Activated CD8-positive, alpha-beta memory T cell treated with anti-CD3 and anti-CD28 coated beads for 36 hours (primary cell): ENCODE data around the gene CST3. TPM values are rescaled to one million over a fixed set of nuclear protein-coding genes. Genes with fewer than 3 reads are reported as not detected.
"Not testable (repeated sequence)": the region's sequence is repeated elsewhere in the genome, so short reads cannot be mapped to it uniquely, and the experiment has no call there.

ENCODE experiments used
- CTCF ChIA-PET: fragments of 350-600 bp; sonication (Branson Sonifier 250); formaldehyde crosslinking; loops from one replicate; lab custom pipeline; 2021; ENCODE audit warnings: antibody characterized with exemption; lab: Charles Lee
- POLR2A ChIA-PET: fragments of 350-600 bp; sonication (Branson Sonifier 250); formaldehyde crosslinking; loops from one replicate; lab custom pipeline; 2021; ENCODE audit warnings: antibody characterized with exemption; lab: Charles Lee
- total RNA-seq, 2 experiments: library from RNA; stranded (reverse); gene quantifications; one replicate each; pipeline ENCODE4 v1.2.3, GENCODE V29; 2021

The CST3 gene
- total RNA-seq, 2 experiments from 2014 or later = 0.86 to 0.99 TPM

- ChIA-PET POLR2A (no interaction called here), CTCF (no interaction called here)
Measured at GRCh38 chr20:23646106-23646873, 8.5 kb upstream of the CST3 start.

GRCh38 chr20:23645575-23645974 is 7.8 kb upstream of the CST3 start:
- CTCF ChIA-PET = no interaction called here
- POLR2A ChIA-PET = no interaction called here

GRCh38 chr20:23644164-23644563 is 6.4 kb upstream of the CST3 start:
- POLR2A ChIA-PET = no interaction called here
- CTCF ChIA-PET = no interaction called here

GRCh38 chr20:23643659-23644058 is 5.9 kb upstream of the CST3 start:
- ChIA-PET CTCF (no interaction called here), POLR2A (no interaction called here)

- ChIA-PET CTCF (no interaction called here), POLR2A (no interaction called here)
Measured at GRCh38 chr20:23641936-23642751, 4.4 kb upstream of the CST3 start.

GRCh38 chr20:23640671-23641667 is 3.2 kb upstream of the CST3 start:
- POLR2A ChIA-PET = no interaction called here
- CTCF ChIA-PET = no interaction called here

GRCh38 chr20:23640018-23640601 is 2.4 kb upstream of the CST3 start:
- POLR2A ChIA-PET = no interaction called here
- CTCF ChIA-PET = no interaction called here

- ChIA-PET CTCF (no interaction called here), POLR2A (no interaction called here)
Measured at GRCh38 chr20:23639490-23639958, 1.8 kb upstream of the CST3 start.

- ChIA-PET POLR2A (no interaction called here), CTCF (no interaction called here)
Measured at GRCh38 chr20:23638309-23638708, 554 bp upstream of the CST3 start.

GRCh38 chr20:23636908-23637281 is 860 bp downstream of the CST3 start:
- ChIA-PET POLR2A (no interaction called here), CTCF (no interaction called here)

- CTCF ChIA-PET = no interaction called here
Measured at GRCh38 chr20:23636182-23636907, 1.4 kb downstream of the CST3 start.

GRCh38 chr20:23635768-23636090 is 2.0 kb downstream of the CST3 start:
- CTCF ChIA-PET, POLR2A ChIA-PET: not testable (repeated sequence)

More at GRCh38 chr20:23636182-23636907, 1.4 kb downstream of the CST3 start:
- POLR2A ChIA-PET = no interaction called here

GRCh38 chr20:23634985-23635767 is 2.6 kb downstream of the CST3 start:
- POLR2A ChIA-PET = no interaction called here
- CTCF ChIA-PET = no interaction called here

- POLR2A ChIA-PET = no interaction called here
- CTCF ChIA-PET = interaction anchor here (1.4 kb wide), 1 partner anchor 192 kb away, joined by 3 read pairs; no protein-coding TSS in a partner anchor
Measured at GRCh38 chr20:23634044-23634801, 3.5 kb downstream of the CST3 start.

- POLR2A ChIA-PET = no interaction called here
- CTCF ChIA-PET = interaction anchor here (1.4 kb wide), 1 partner anchor 191 kb away, joined by 3 read pairs; no protein-coding TSS in a partner anchor
Measured at GRCh38 chr20:23632711-23633573, 4.8 kb downstream of the CST3 start.

- ChIA-PET CTCF (no interaction called here), POLR2A (no interaction called here)
Measured at GRCh38 chr20:23631981-23632710, 5.6 kb downstream of the CST3 start.
